ENCODE data around the gene TPX2. TPM values are rescaled to one million over a fixed set of nuclear protein-coding genes. Genes with fewer than 3 reads are reported as not detected.

The TPX2 gene
- total RNA-seq, 2 donors from 2014 or later, result 114 to 132 TPM

- Mint-ChIP-seq H3K9me3 (no peaks in the 10 kb centered on the region), H3K27me3 (ENCODE audit: low read depth) (no peaks in the 10 kb centered on the region), H3K36me3 (ENCODE audit: insufficient read depth in 2 of 2) (peaks cover 14 to 51% of the 10 kb centered on the region in 2 donors), H3K4me1 (ENCODE audit: low read depth) (no peaks in the 10 kb centered on the region), H3K4me3 (no peak overlapping the region), H3K27ac (no peak overlapping the region)
- DNase-seq (no peak), ATAC-seq (replicated peaks in 1 of 2) (no peak)
Observed at GRCh38 chr20:31770243-31770642, 31.2 kb downstream of the TPX2 start.

GRCh38 chr20:31774408-31774807 is 35.3 kb downstream of the TPX2 start:
- H3K36me3 Mint-ChIP-seq (ENCODE audit: insufficient read depth in 2 of 2), result peaks cover 16 to 60% of the 10 kb centered on the region in 2 donors

GRCh38 chr20:31780839-31781238 is 41.7 kb downstream of the TPX2 start:
- DNase-seq (no peak), ATAC-seq (replicated peaks in 1 of 2) (no peak)
- H3K4me3 Mint-ChIP-seq, result no peak overlapping the region
- no peaks in the 10 kb centered on the region for H3K27me3 Mint-ChIP-seq (ENCODE audit: low read depth)
- no peak overlapping the region for H3K27ac Mint-ChIP-seq
- peaks cover 19 to 61% of the 10 kb centered on the region in 2 donors for H3K36me3 Mint-ChIP-seq (ENCODE audit: insufficient read depth in 2 of 2)
- no peaks in the 10 kb centered on the region for H3K4me1 Mint-ChIP-seq (ENCODE audit: low read depth)
- no peaks in the 10 kb centered on the region for H3K9me3 Mint-ChIP-seq

More at GRCh38 chr20:31774408-31774807, 35.3 kb downstream of the TPX2 start:
- Mint-ChIP-seq H3K27me3 (ENCODE audit: low read depth) (no peaks in the 10 kb centered on the region), H3K9me3 (no peaks in the 10 kb centered on the region), H3K4me1 (ENCODE audit: low read depth) (no peaks in the 10 kb centered on the region), H3K4me3 (no peak overlapping the region), H3K27ac (no peak overlapping the region)
- ATAC-seq (replicated peaks in 1 of 2) (no peak), DNase-seq (no peak)

- H3K4me1 Mint-ChIP-seq (ENCODE audit: low read depth), result no peaks in the 10 kb centered on the region
- ATAC-seq (replicated peaks in 1 of 2) (no peak), DNase-seq (no peak)
- H3K9me3 Mint-ChIP-seq, result no peaks in the 10 kb centered on the region
- no peak overlapping the region for H3K4me3 Mint-ChIP-seq
- H3K36me3 Mint-ChIP-seq (ENCODE audit: insufficient read depth in 2 of 2), result peaks cover 21 to 60% of the 10 kb centered on the region in 2 donors
- H3K27me3 Mint-ChIP-seq (ENCODE audit: low read depth), result no peaks in the 10 kb centered on the region
- H3K27ac Mint-ChIP-seq, result no peak overlapping the region
Observed at GRCh38 chr20:31781945-31782344, 42.9 kb downstream of the TPX2 start.

GRCh38 chr20:31784354-31785044 is 45.4 kb downstream of the TPX2 start:
- DNase-seq (no peak), ATAC-seq (replicated peaks in 1 of 2) (no peak)
- H3K4me3 Mint-ChIP-seq, result no peak overlapping the region
- no peak overlapping the region for H3K27ac Mint-ChIP-seq
- H3K4me1 Mint-ChIP-seq (ENCODE audit: low read depth), result no peaks in the 10 kb centered on the region
- H3K9me3 Mint-ChIP-seq, result no peaks in the 10 kb centered on the region
- no peaks in the 10 kb centered on the region for H3K27me3 Mint-ChIP-seq (ENCODE audit: low read depth)
- H3K36me3 Mint-ChIP-seq (ENCODE audit: insufficient read depth in 2 of 2), result peaks cover 19 to 54% of the 10 kb centered on the region in 2 donors

GRCh38 chr20:31785089-31785488 is 46.0 kb downstream of the TPX2 start:
- ATAC-seq (replicated peaks in 1 of 2), result no peak
- Mint-ChIP-seq H3K9me3 (no peaks in the 10 kb centered on the region), H3K36me3 (ENCODE audit: insufficient read depth in 2 of 2) (peaks cover 17 to 51% of the 10 kb centered on the region in 2 donors), H3K27ac (no peak overlapping the region), H3K4me3 (no peak overlapping the region), H3K4me1 (ENCODE audit: low read depth) (no peaks in the 10 kb centered on the region), H3K27me3 (ENCODE audit: low read depth) (no peaks in the 10 kb centered on the region)
- DNase-seq, result no peak

GRCh38 chr20:31788578-31788977 is 49.5 kb downstream of the TPX2 start:
- ATAC-seq (replicated peaks in 1 of 2) (no peak), DNase-seq (no peak)
- H3K36me3 Mint-ChIP-seq (ENCODE audit: insufficient read depth in 2 of 2), result peaks cover 14 to 38% of the 10 kb centered on the region in 2 donors

GRCh38 chr20:31790401-31790800 is 51.3 kb downstream of the TPX2 start:
- Mint-ChIP-seq H3K4me1 (ENCODE audit: low read depth) (no peaks in the 10 kb centered on the region), H3K9me3 (no peaks in the 10 kb centered on the region), H3K4me3 (no peak overlapping the region), H3K27ac (no peak overlapping the region), H3K27me3 (ENCODE audit: low read depth) (no peaks in the 10 kb centered on the region), H3K36me3 (ENCODE audit: insufficient read depth in 2 of 2) (peaks cover 10 to 38% of the 10 kb centered on the region in 2 donors)
- no peak for ATAC-seq (replicated peaks in 1 of 2)
- no peak for DNase-seq

More at GRCh38 chr20:31788578-31788977, 49.5 kb downstream of the TPX2 start:
- no peaks in the 10 kb centered on the region for H3K4me1 Mint-ChIP-seq (ENCODE audit: low read depth)
- no peaks in the 10 kb centered on the region for H3K27me3 Mint-ChIP-seq (ENCODE audit: low read depth)
- no peaks in the 10 kb centered on the region for H3K9me3 Mint-ChIP-seq
- no peak overlapping the region for H3K27ac Mint-ChIP-seq
- no peak overlapping the region for H3K4me3 Mint-ChIP-seq

GRCh38 chr20:31797364-31797763 is 58.3 kb downstream of the TPX2 start:
- no peak for ATAC-seq (replicated peaks in 1 of 2)
- Mint-ChIP-seq H3K4me3 (no peak overlapping the region), H3K9me3 (no peaks in the 10 kb centered on the region), H3K27ac (no peak overlapping the region), H3K36me3 (ENCODE audit: insufficient read depth in 2 of 2) (peaks cover 17 to 55% of the 10 kb centered on the region in 2 donors), H3K4me1 (ENCODE audit: low read depth) (no peaks in the 10 kb centered on the region), H3K27me3 (ENCODE audit: low read depth) (no peaks in the 10 kb centered on the region)
- DNase-seq, result no peak

- no peaks in the 10 kb centered on the region for H3K27me3 Mint-ChIP-seq (ENCODE audit: low read depth)
- H3K4me3 Mint-ChIP-seq, result no peak overlapping the region
- H3K9me3 Mint-ChIP-seq, result no peaks in the 10 kb centered on the region
- ATAC-seq (replicated peaks in 1 of 2) (no peak), DNase-seq (no peak)
- no peak overlapping the region for H3K27ac Mint-ChIP-seq
- H3K4me1 Mint-ChIP-seq (ENCODE audit: low read depth), result peaks cover 4% of the 10 kb centered on the region
- H3K36me3 Mint-ChIP-seq (ENCODE audit: insufficient read depth in 2 of 2), result peaks cover 13 to 51% of the 10 kb centered on the region in 2 donors
Observed at GRCh38 chr20:31801508-31801907, 62.4 kb downstream of the TPX2 start.

- peaks cover 4% of the 10 kb centered on the region for H3K4me1 Mint-ChIP-seq (ENCODE audit: low read depth)
- H3K36me3 Mint-ChIP-seq (ENCODE audit: insufficient read depth in 2 of 2), result peaks cover 3 to 37% of the 10 kb centered on the region in 2 donors
- H3K27ac Mint-ChIP-seq, result no peak overlapping the region
- ATAC-seq (replicated peaks in 1 of 2), result no peak
- H3K27me3 Mint-ChIP-seq (ENCODE audit: low read depth), result no peaks in the 10 kb centered on the region
- no peak overlapping the region for H3K4me3 Mint-ChIP-seq
- no peak for DNase-seq
- no peaks in the 10 kb centered on the region for H3K9me3 Mint-ChIP-seq
Observed at GRCh38 chr20:31803552-31804291, 64.6 kb downstream of the TPX2 start.

GRCh38 chr20:31806564-31807355 is 67.7 kb downstream of the TPX2 start:
- Mint-ChIP-seq H3K36me3 (ENCODE audit: insufficient read depth in 2 of 2) (peaks cover 3 to 23% of the 10 kb centered on the region in 2 donors), H3K9me3 (no peaks in the 10 kb centered on the region), H3K4me1 (ENCODE audit: low read depth) (peaks cover 4% of the 10 kb centered on the region), H3K4me3 (no peak overlapping the region), H3K27me3 (ENCODE audit: low read depth) (no peaks in the 10 kb centered on the region), H3K27ac (no peak overlapping the region)
- ATAC-seq (replicated peaks in 1 of 2) (no peak), DNase-seq (no peak)

- no peaks in the 10 kb centered on the region for H3K4me1 Mint-ChIP-seq (ENCODE audit: low read depth)
- DNase-seq, result no peak
- ATAC-seq (replicated peaks in 1 of 2), result no peak
- no peak overlapping the region for H3K4me3 Mint-ChIP-seq
- no peaks in the 10 kb centered on the region for H3K9me3 Mint-ChIP-seq
- no peak overlapping the region for H3K27ac Mint-ChIP-seq
- H3K27me3 Mint-ChIP-seq (ENCODE audit: low read depth), result no peaks in the 10 kb centered on the region
- peaks cover under 1 to 8% of the 10 kb centered on the region in 2 donors for H3K36me3 Mint-ChIP-seq (ENCODE audit: insufficient read depth in 2 of 2)
Observed at GRCh38 chr20:31808481-31808880, 69.4 kb downstream of the TPX2 start.

Measured in activated T-cell treated with anti-CD3 and anti-CD28 coated beads, Interleukin-2, amount 50 U/mL, for 72 hours (primary cell).